SK-N-SH (cell line): ENCODE data around the gene AMHR2. TPM values are rescaled to one million over a fixed set of nuclear protein-coding genes. Genes with fewer than 3 reads are reported as not detected.

Experiments
- CTCF ChIA-PET: fragments of 300-600, 350-600 bp; formaldehyde crosslinking; extraction: SDS; loops from one replicate; lab custom pipeline; 2021; lab: Yijun Ruan, JAX
- POLR2A ChIA-PET: fragments of 350-600 bp; sonication (Branson Sonifier 250); formaldehyde crosslinking; extraction: SDS; loops from one replicate; lab custom pipeline; 2020; ENCODE audit warnings: antibody characterized with exemption, inconsistent platforms; lab: Yijun Ruan, JAX
- DNase-seq: peaks from one replicate; pipeline ENCODE4 v3.0.0; 2012
- H2AFZ ChIP-seq: fragments of 200-600 bp; sonication (generic); 2 replicates; pipeline ENCODE4 v1.8.1; 2016; ENCODE audit warnings: antibody characterized with exemption, mild to moderate bottlenecking, low read depth
- H3F3A ChIP-seq: fragments of 200-600 bp; sonication (generic); replicated peaks from 2 replicates; pipeline ENCODE3; 2016; ENCODE audit warnings: antibody characterized with exemption, mild to moderate bottlenecking; ENCODE audit not compliant: insufficient read depth
- H3K27ac ChIP-seq, 2 experiments: fragments of 200-500 bp in 1 of 2; fragments of 200-600 bp in 1 of 2; sonication (Bioruptor generic) in 1 of 2; sonication (generic), shearing (Covaris generic) in 1 of 2; 2 replicates each; pipeline versions ENCODE4 v1.5.1 to v1.6.1; 2014 to 2016; ENCODE audit warnings: low read depth in 2 of 2, inconsistent platforms in 1 of 2, low read length in 1 of 2, mild to moderate bottlenecking in 1 of 2, mixed read lengths in 1 of 2
- H3K27me3 ChIP-seq: fragments of 200-600 bp; sonication (generic), shearing (Covaris generic); 2 replicates; pipeline ENCODE4 v1.6.1; 2016; ENCODE audit warnings: mixed run types; ENCODE audit not compliant: insufficient read depth
- H3K36me3 ChIP-seq, 2 experiments: fragments of 200-500 bp in 1 of 2; fragments of 200-600 bp in 1 of 2; sonication (Bioruptor generic) in 1 of 2; sonication (generic) in 1 of 2; replicated peaks in 1 of 2; 2 replicates each; pipeline versions ENCODE3 to v1.5.1; 2014 to 2016; ENCODE audit warnings: low read length in 1 of 2, mild to moderate bottlenecking in 1 of 2; ENCODE audit not compliant: insufficient read depth in 2 of 2, control insufficient read depth in 1 of 2
- H3K4me1 ChIP-seq, 2 experiments: fragments of 200-500 bp in 1 of 2; fragments of 200-600 bp in 1 of 2; sonication (Bioruptor generic) in 1 of 2; sonication (generic), shearing (Covaris generic) in 1 of 2; 2 replicates each; pipeline versions ENCODE4 v1.5.1 to v1.6.1; 2014 to 2016; ENCODE audit warnings: low read depth in 1 of 2, low read length in 1 of 2, mixed run types in 1 of 2; ENCODE audit not compliant: insufficient read depth in 2 of 2, control insufficient read depth in 1 of 2
- H3K4me2 ChIP-seq: fragments of 200-600 bp; sonication (generic), shearing (Covaris generic); 2 replicates; pipeline ENCODE4 v1.6.1; 2017; ENCODE audit warnings: mixed run types
- H3K4me3 ChIP-seq, 2 experiments: fragments of 200-500 bp in 1 of 2; fragments of 200-600 bp in 1 of 2; sonication (Bioruptor generic) in 1 of 2; sonication (generic), shearing (Covaris generic) in 1 of 2; 2 replicates each; pipeline versions ENCODE4 v1.5.1 to v1.8.1; 2014 to 2016; ENCODE audit warnings: low read depth in 2 of 2, inconsistent platforms in 1 of 2, low read length in 1 of 2, mild to moderate bottlenecking in 1 of 2, mixed read lengths in 1 of 2, moderate library complexity in 1 of 2
- H3K79me2 ChIP-seq: fragments of 200-600 bp; sonication (generic); 2 replicates; pipeline ENCODE4 v1.8.1; 2017; ENCODE audit warnings: mild to moderate bottlenecking; ENCODE audit not compliant: insufficient read depth
- H3K9ac ChIP-seq: fragments of 200-600 bp; sonication (generic); 2 replicates; pipeline ENCODE4 v1.6.1; 2017; ENCODE audit warnings: mixed run types
- H3K9me2 ChIP-seq: fragments of 200-600 bp; sonication (generic); 2 replicates; pipeline ENCODE4 v1.6.1; 2017; ENCODE audit warnings: mixed run types
- H3K9me3 ChIP-seq: fragments of 200-600 bp; sonication (generic); 2 replicates; pipeline ENCODE4 v1.6.1; 2017; ENCODE audit warnings: mixed run types, mild to moderate bottlenecking, moderate library complexity
- H4K20me1 ChIP-seq: fragments of 200-600 bp; sonication (generic); 2 replicates; pipeline ENCODE4 v1.6.1; 2017; ENCODE audit warnings: mild to moderate bottlenecking, mixed run types; ENCODE audit not compliant: insufficient read depth
- CHD2 ChIP-seq: fragments of 150-350 bp; IDR thresholded peaks from 2 replicates; pipeline ENCODE4 v1.6.1; 2018; ENCODE audit warnings: low read length; ENCODE audit not compliant: partially characterized antibody
- ELF1 ChIP-seq: IDR thresholded peaks from 2 replicates; pipeline ENCODE4 v1.4.0; 2012
- EP300 ChIP-seq, 2 experiments: IDR thresholded peaks; 2 replicates each; pipeline versions ENCODE4 v1.4.0 to v1.6.1; 2012; ENCODE audit warnings: borderline replicate concordance in 1 of 2, low read depth in 1 of 2, low read length in 1 of 2
- EZH2phosphoT487 ChIP-seq: fragments of 200-600 bp; sonication (generic); IDR thresholded peaks from 2 replicates; pipeline ENCODE4 v1.6.1; 2017; ENCODE audit warnings: low read depth, mixed run types, mild to moderate bottlenecking, antibody characterized with exemption, moderate library complexity, borderline replicate concordance
- FOSL2 ChIP-seq: IDR thresholded peaks from 2 replicates; pipeline ENCODE4 v1.4.0; 2012; ENCODE audit warnings: low read depth, mild to moderate bottlenecking, moderate library complexity, borderline replicate concordance
- FOXJ3 ChIP-seq: sonication (generic); formaldehyde crosslinking; IDR thresholded peaks from 2 replicates; pipeline ENCODE4 v1.5.1; 2020; ENCODE audit warnings: mild to moderate bottlenecking, missing genetic modification reagents
- FOXM1 ChIP-seq: IDR thresholded peaks from 2 replicates; pipeline ENCODE4 v1.4.0; 2012; ENCODE audit warnings: low read depth, mild to moderate bottlenecking
- GABPA ChIP-seq: IDR thresholded peaks from 2 replicates; pipeline ENCODE4 v1.4.0; 2012; ENCODE audit warnings: low read depth, mild to moderate bottlenecking
- GATA2 ChIP-seq: sonication (generic); formaldehyde crosslinking; IDR thresholded peaks from 2 replicates; pipeline ENCODE4 v1.5.0; 2020; ENCODE audit warnings: mild to moderate bottlenecking, missing genetic modification reagents
- NFIC ChIP-seq: IDR thresholded peaks from 2 replicates; pipeline ENCODE4 v1.4.0; 2012; ENCODE audit warnings: borderline replicate concordance
- NRF1 ChIP-seq: IDR thresholded peaks from 2 replicates; pipeline ENCODE4 v1.6.1; 2012; ENCODE audit warnings: low read depth, mild to moderate bottlenecking, low read length
- POLR2AphosphoS5 ChIP-seq: IDR thresholded peaks from 2 replicates; pipeline ENCODE4 v1.6.1; 2012; ENCODE audit warnings: low read depth, low read length
- RAD21 ChIP-seq: IDR thresholded peaks from 2 replicates; pipeline ENCODE4 v1.6.1; 2012; ENCODE audit warnings: mild to moderate bottlenecking, low read length
- SMC3 ChIP-seq: IDR thresholded peaks from 2 replicates; pipeline ENCODE4 v1.6.1; 2012; ENCODE audit warnings: low read depth, low read length, improper control_type of control experiment
- TAF1 ChIP-seq: IDR thresholded peaks from 2 replicates; pipeline ENCODE4 v1.6.1; 2012; ENCODE audit warnings: low read depth, mild to moderate bottlenecking, low read length, moderate library complexity, borderline replicate concordance
- TCF12 ChIP-seq: IDR thresholded peaks from 2 replicates; pipeline ENCODE4 v1.4.0; 2012
- WGBS: methylation state at CpG from one replicate; pipeline ENCODE4 v1.1.6; 2017; ENCODE audit warnings: low lambda C conversion rate; 5-methylcytosine and 5-hydroxymethylcytosine counted together
- polyA plus RNA-seq, 3 experiments: library from polyadenylated mRNA; depleted of rRNA; stranded (reverse); fragments of >200 nt; gene quantifications; 2 replicates each; pipeline ENCODE4 v1.2.3, GENCODE V29; 2012
- TF ChIP-seq, protein P1 (sequence below): fragments of 200-600 bp; sonication (generic); IDR thresholded peaks from 2 replicates; pipeline ENCODE4 v1.6.1; 2017; ENCODE audit warnings: antibody characterized with exemption, mild to moderate bottlenecking, moderate library complexity
- TF ChIP-seq, protein P2 (sequence below): IDR thresholded peaks from 2 replicates; pipeline ENCODE4 v1.6.1; 2012; ENCODE audit warnings: mild to moderate bottlenecking, low read depth, low read length, moderate library complexity
- TF ChIP-seq, protein P3 (sequence below): fragments of 150-350 bp; IDR thresholded peaks from 2 replicates; pipeline ENCODE4 v1.6.1; 2016; ENCODE audit warnings: mild to moderate bottlenecking, low read depth, low read length
- TF ChIP-seq, protein P4 (sequence below): IDR thresholded peaks from 2 replicates; pipeline ENCODE4; 2012

The AMHR2 gene
- polyA plus RNA-seq, 1 of the 3 experiments (the other 2 are of a cell fraction), result 0.03 TPM

DNA sequence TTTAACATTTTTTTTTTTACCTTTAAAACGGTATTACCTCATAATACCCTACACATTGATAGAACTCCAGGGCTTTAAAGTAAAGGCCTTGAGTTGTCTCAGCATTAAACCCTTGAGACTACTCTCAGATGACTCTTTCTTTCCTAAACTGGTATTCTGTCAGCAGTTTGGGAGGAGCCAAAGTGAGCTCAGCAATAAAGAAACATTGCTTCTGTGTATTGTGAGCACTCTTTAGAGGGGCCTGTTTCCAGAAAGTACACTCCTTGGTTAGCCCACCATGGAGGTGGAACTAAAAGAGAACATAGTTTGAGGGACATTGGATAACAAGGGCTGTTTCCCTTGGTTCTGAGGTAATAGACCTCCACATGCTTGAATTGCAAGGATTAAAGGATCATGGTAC is 55.2 kb downstream of the AMHR2 start:
- Histone ChIP-seq H2AFZ (no peak overlapping the region), H3K9ac (no peak overlapping the region), H3K4me2 (no peak overlapping the region), H3K4me3 (no peak overlapping the region), H3F3A (peaks cover 97% of the 10 kb centered on the region), H3K9me3 (no peaks in the 10 kb centered on the region), H3K27ac (peak overlapping the region; percentile 39 to 46), H3K36me3 (peaks cover 89 to 95% of the 10 kb centered on the region in 2 experiments), H3K27me3 (no peaks in the 10 kb centered on the region), H3K79me2 (peaks cover 59% of the 10 kb centered on the region), H4K20me1 (peaks cover 96% of the 10 kb centered on the region), H3K4me1 (peaks cover 0 to 5% of the 10 kb centered on the region in 2 experiments; a peak in 2 of 4 replicates), H3K9me2 (no peaks in the 10 kb centered on the region)
- POLR2A ChIA-PET, result interaction anchor here (0.6 to 0.8 kb wide), 2 partner anchors 8 to 96 kb away, joined by 3 read pairs; no protein-coding TSS in a partner anchor
- WGBS, result 43% methylated on average over 1 of the region's 1 CpG
- TF ChIP-seq NFIC (no peak), EP300 (IDR thresholded peaks at IDR 0.05; ENCODE audit: borderline replicate concordance in 1 of 2, low read depth in 1 of 2, low read length in 1 of 2) (no peak), GABPA (no peak), TCF12 (no peak), TAF1 (no peak), ELF1 (no peak), FOXJ3 (CRISPR knock-in tag) (no peak), EZH2phosphoT487 (no peak), RAD21 (no peak), FOSL2 (no peak), NRF1 (no peak), POLR2AphosphoS5 (no peak), CHD2 (no peak), SMC3 (no peak), FOXM1 (no peak), GATA2 (no peak)
- TF ChIP-seq, protein P1, sequence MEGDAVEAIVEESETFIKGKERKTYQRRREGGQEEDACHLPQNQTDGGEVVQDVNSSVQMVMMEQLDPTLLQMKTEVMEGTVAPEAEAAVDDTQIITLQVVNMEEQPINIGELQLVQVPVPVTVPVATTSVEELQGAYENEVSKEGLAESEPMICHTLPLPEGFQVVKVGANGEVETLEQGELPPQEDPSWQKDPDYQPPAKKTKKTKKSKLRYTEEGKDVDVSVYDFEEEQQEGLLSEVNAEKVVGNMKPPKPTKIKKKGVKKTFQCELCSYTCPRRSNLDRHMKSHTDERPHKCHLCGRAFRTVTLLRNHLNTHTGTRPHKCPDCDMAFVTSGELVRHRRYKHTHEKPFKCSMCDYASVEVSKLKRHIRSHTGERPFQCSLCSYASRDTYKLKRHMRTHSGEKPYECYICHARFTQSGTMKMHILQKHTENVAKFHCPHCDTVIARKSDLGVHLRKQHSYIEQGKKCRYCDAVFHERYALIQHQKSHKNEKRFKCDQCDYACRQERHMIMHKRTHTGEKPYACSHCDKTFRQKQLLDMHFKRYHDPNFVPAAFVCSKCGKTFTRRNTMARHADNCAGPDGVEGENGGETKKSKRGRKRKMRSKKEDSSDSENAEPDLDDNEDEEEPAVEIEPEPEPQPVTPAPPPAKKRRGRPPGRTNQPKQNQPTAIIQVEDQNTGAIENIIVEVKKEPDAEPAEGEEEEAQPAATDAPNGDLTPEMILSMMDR, result no peak
- TF ChIP-seq, protein P2, sequence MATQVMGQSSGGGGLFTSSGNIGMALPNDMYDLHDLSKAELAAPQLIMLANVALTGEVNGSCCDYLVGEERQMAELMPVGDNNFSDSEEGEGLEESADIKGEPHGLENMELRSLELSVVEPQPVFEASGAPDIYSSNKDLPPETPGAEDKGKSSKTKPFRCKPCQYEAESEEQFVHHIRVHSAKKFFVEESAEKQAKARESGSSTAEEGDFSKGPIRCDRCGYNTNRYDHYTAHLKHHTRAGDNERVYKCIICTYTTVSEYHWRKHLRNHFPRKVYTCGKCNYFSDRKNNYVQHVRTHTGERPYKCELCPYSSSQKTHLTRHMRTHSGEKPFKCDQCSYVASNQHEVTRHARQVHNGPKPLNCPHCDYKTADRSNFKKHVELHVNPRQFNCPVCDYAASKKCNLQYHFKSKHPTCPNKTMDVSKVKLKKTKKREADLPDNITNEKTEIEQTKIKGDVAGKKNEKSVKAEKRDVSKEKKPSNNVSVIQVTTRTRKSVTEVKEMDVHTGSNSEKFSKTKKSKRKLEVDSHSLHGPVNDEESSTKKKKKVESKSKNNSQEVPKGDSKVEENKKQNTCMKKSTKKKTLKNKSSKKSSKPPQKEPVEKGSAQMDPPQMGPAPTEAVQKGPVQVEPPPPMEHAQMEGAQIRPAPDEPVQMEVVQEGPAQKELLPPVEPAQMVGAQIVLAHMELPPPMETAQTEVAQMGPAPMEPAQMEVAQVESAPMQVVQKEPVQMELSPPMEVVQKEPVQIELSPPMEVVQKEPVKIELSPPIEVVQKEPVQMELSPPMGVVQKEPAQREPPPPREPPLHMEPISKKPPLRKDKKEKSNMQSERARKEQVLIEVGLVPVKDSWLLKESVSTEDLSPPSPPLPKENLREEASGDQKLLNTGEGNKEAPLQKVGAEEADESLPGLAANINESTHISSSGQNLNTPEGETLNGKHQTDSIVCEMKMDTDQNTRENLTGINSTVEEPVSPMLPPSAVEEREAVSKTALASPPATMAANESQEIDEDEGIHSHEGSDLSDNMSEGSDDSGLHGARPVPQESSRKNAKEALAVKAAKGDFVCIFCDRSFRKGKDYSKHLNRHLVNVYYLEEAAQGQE, result no peak
- TF ChIP-seq, protein P3, sequence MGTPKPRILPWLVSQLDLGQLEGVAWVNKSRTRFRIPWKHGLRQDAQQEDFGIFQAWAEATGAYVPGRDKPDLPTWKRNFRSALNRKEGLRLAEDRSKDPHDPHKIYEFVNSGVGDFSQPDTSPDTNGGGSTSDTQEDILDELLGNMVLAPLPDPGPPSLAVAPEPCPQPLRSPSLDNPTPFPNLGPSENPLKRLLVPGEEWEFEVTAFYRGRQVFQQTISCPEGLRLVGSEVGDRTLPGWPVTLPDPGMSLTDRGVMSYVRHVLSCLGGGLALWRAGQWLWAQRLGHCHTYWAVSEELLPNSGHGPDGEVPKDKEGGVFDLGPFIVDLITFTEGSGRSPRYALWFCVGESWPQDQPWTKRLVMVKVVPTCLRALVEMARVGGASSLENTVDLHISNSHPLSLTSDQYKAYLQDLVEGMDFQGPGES, result no peak
- TF ChIP-seq, protein P4, sequence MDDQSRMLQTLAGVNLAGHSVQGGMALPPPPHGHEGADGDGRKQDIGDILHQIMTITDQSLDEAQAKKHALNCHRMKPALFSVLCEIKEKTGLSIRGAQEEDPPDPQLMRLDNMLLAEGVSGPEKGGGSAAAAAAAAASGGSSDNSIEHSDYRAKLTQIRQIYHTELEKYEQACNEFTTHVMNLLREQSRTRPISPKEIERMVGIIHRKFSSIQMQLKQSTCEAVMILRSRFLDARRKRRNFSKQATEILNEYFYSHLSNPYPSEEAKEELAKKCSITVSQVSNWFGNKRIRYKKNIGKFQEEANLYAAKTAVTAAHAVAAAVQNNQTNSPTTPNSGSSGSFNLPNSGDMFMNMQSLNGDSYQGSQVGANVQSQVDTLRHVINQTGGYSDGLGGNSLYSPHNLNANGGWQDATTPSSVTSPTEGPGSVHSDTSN, result no peak
- CTCF ChIA-PET, result interaction anchor here (0.8 to 1.8 kb wide), 5 partner anchors 9 to 154 kb away, joined by 3 to 6 read pairs (median 3); no protein-coding TSS in a partner anchor
- no peak for DNase-seq
